Smooth muscle cell of the brain vasculature (primary cell): ENCODE data around the gene SH3RF1.
"Not testable (repeated sequence)": the region's sequence is repeated elsewhere in the genome, so short reads cannot be mapped to it uniquely, and the experiment has no call there.

Experiments
- DNase-seq: peaks from one replicate; pipeline ENCODE4 v3.0.0-alpha.2; 2012; ENCODE audit warnings: low read depth, low spot score

SH3RF1 gene

GRCh38 chr4:169201222-169202144 is 69.3 kb downstream of the SH3RF1 start:
- DNase-seq, result peak; percentile 31

- no peak for DNase-seq
These were observed 70.3 kb downstream of the SH3RF1 start for GRCh38 chr4:169200361-169201030.

- DNase-seq, result no peak
These were observed 71.6 kb downstream of the SH3RF1 start for GRCh38 chr4:169199184-169199583.

- DNase-seq, result no peak
These were observed 72.6 kb downstream of the SH3RF1 start for GRCh38 chr4:169198167-169198566.

- not testable (repeated sequence) for DNase-seq
These were observed 73.5 kb downstream of the SH3RF1 start for GRCh38 chr4:169197206-169197605.

GRCh38 chr4:169195032-169195431 is 75.7 kb downstream of the SH3RF1 start:
- no peak for DNase-seq

GRCh38 chr4:169189968-169190367 is 80.8 kb downstream of the SH3RF1 start:
- not testable (repeated sequence) for DNase-seq

- no peak for DNase-seq
These were observed 81.4 kb downstream of the SH3RF1 start for GRCh38 chr4:169189372-169189771.

- DNase-seq, result no peak
These were observed 82.6 kb downstream of the SH3RF1 start for GRCh38 chr4:169188204-169188603.

GRCh38 chr4:169185133-169185956 is 85.4 kb downstream of the SH3RF1 start:
- DNase-seq, result no peak

- no peak for DNase-seq
These were observed 86.1 kb downstream of the SH3RF1 start for GRCh38 chr4:169184686-169185085.

GRCh38 chr4:169184236-169184635 is 86.5 kb downstream of the SH3RF1 start:
- no peak for DNase-seq

- DNase-seq, result no peak
These were observed 87.2 kb downstream of the SH3RF1 start for GRCh38 chr4:169183581-169183980.

- DNase-seq, result peak; percentile 36
These were observed 90.9 kb downstream of the SH3RF1 start for GRCh38 chr4:169179609-169180521.

GRCh38 chr4:169178092-169178491 is 92.7 kb downstream of the SH3RF1 start:
- DNase-seq, result not testable (repeated sequence)

- DNase-seq, result no peak
These were observed 95.3 kb downstream of the SH3RF1 start for GRCh38 chr4:169175476-169175875.

GRCh38 chr4:169175035-169175434 is 95.7 kb downstream of the SH3RF1 start:
- DNase-seq, result no peak

GRCh38 chr4:169174247-169174646 is 96.5 kb downstream of the SH3RF1 start:
- DNase-seq, result no peak

GRCh38 chr4:169167957-169168858 is 102.5 kb downstream of the SH3RF1 start:
- no peak for DNase-seq
